Keratinocyte (primary cell): Measurements from ENCODE around the gene TOMM5. TPM values are rescaled to one million over a fixed set of nuclear protein-coding genes. Genes with fewer than 3 reads are reported as not detected.

ENCODE experiments used
- DNase-seq: peaks from one replicate; pipeline ENCODE4 v3.0.0-alpha.2; 2011; ENCODE audit warnings: low read depth, missing footprints, low spot score
- FAIRE-seq: peaks from 2 replicates; lab custom pipeline; 2011; peaks lifted over from hg19 to GRCh38; lab: Jason Lieb, UNC
- H2AFZ ChIP-seq: 2 replicates; pipeline ENCODE4 v1.6.0; 2012; ENCODE audit warnings: low read length, control low read depth, inconsistent platforms; ENCODE audit not compliant: control insufficient read depth
- H3K27ac ChIP-seq: 2 replicates; pipeline ENCODE4 v1.5.1; 2011; ENCODE audit warnings: low read length; ENCODE audit not compliant: control insufficient read depth, insufficient read depth
- H3K27me3 ChIP-seq: 3 replicates; pipeline ENCODE4 v1.6.0; 2011; ENCODE audit warnings: low read length; ENCODE audit not compliant: control insufficient read depth, insufficient read depth; ENCODE audit errors: extremely low read depth
- H3K36me3 ChIP-seq, 2 experiments: 2 replicates in 1 of 2; 3 replicates in 1 of 2; pipeline ENCODE4 v1.5.1; 2011; ENCODE audit warnings: low read length in 2 of 2, mild to moderate bottlenecking in 1 of 2; ENCODE audit not compliant: control insufficient read depth in 2 of 2, insufficient read depth in 2 of 2; ENCODE audit errors: extremely low read depth in 1 of 2
- H3K4me1 ChIP-seq: 3 replicates; pipeline ENCODE4 v1.5.1; 2011; ENCODE audit warnings: low read length; ENCODE audit not compliant: control insufficient read depth, insufficient read depth; ENCODE audit errors: extremely low read depth
- H3K4me2 ChIP-seq: 3 replicates; pipeline ENCODE4 v1.6.0; 2011; ENCODE audit warnings: low read depth, low read length; ENCODE audit not compliant: control insufficient read depth, insufficient read depth; ENCODE audit errors: extremely low read depth
- H3K4me3 ChIP-seq, 3 experiments: fragments of 200-600 bp in 1 of 3; sonication (generic) in 1 of 3; 2 replicates in 2 of 3; 3 replicates in 1 of 3; pipeline ENCODE4 v1.5.1; 2011 to 2016; ENCODE audit warnings: low read length in 3 of 3, mild to moderate bottlenecking in 3 of 3, control low read depth in 2 of 3, inconsistent platforms in 1 of 3, low read depth in 1 of 3, mixed read lengths in 1 of 3, mixed run types in 1 of 3, moderate library complexity in 1 of 3; ENCODE audit not compliant: control insufficient read depth in 2 of 3, insufficient read depth in 2 of 3; ENCODE audit errors: extremely low read depth in 1 of 3
- H3K79me2 ChIP-seq: 2 replicates; pipeline ENCODE4 v1.6.0; 2012; ENCODE audit warnings: low read length; ENCODE audit not compliant: control insufficient read depth, insufficient read depth
- H3K9ac ChIP-seq: 3 replicates; pipeline ENCODE4 v1.6.0; 2011; ENCODE audit warnings: low read length; ENCODE audit not compliant: control insufficient read depth, insufficient read depth; ENCODE audit errors: extremely low read depth
- H3K9me1 ChIP-seq: 3 replicates; pipeline ENCODE4 v1.6.0; 2011; ENCODE audit warnings: low read length; ENCODE audit not compliant: control insufficient read depth, insufficient read depth; ENCODE audit errors: extremely low read depth
- H3K9me3 ChIP-seq: 2 replicates; pipeline ENCODE4 v1.5.1; 2012; ENCODE audit warnings: low read depth, low read length; ENCODE audit not compliant: control insufficient read depth
- H4K20me1 ChIP-seq: 3 replicates; pipeline ENCODE4 v1.6.0; 2011; ENCODE audit warnings: low read length; ENCODE audit not compliant: control insufficient read depth, insufficient read depth; ENCODE audit errors: extremely low read depth
- EZH2 ChIP-seq: IDR thresholded peaks from one replicate; pipeline ENCODE4 v1.6.1; 2012; ENCODE audit warnings: inconsistent platforms, mild to moderate bottlenecking, low read length, moderate library complexity
- dilution Hi-C: fragments of 300-500 bp; cut with MboI; formaldehyde crosslinking; loops from one replicate; pipeline ENCODE4 v1.7.0; 2020; ENCODE audit warnings: low sequenced_read_pairs; ENCODE audit not compliant: extremely low pct_ligation_motif_present
- polyA plus RNA-seq, 5 experiments: library from polyadenylated mRNA; depleted of rRNA in 3 of 5; stranded (reverse) in 3 of 5; stranded (forward) in 1 of 5; unstranded in 1 of 5; fragments of >200 nt; gene quantifications; 1 replicate in 1 of 5; 2 replicates in 3 of 5; 3 replicates in 1 of 5; pipeline versions ENCODE4 v1.2.1 to v1.2.3, GENCODE V29; 2011 to 2012; ENCODE audit warnings: missing spikeins in 2 of 5, low read depth in 1 of 5, low replicate concordance in 1 of 5
- TF ChIP-seq, protein P1 (sequence below), 3 experiments: IDR thresholded peaks in 1 of 3; conservative IDR thresholded peaks in 1 of 3; optimal IDR thresholded peaks in 1 of 3; 2 replicates in 2 of 3; 3 replicates in 1 of 3; pipeline versions ENCODE3 to v1.5.1; 2011; ENCODE audit warnings: low read length in 3 of 3, mild to moderate bottlenecking in 3 of 3, moderate library complexity in 2 of 3, control low read depth in 1 of 3, inconsistent platforms in 1 of 3; ENCODE audit not compliant: insufficient read depth in 2 of 3; ENCODE audit errors: extremely low read depth in 1 of 3

TOMM5 gene
- polyA plus RNA-seq, 1 donor (not counting 4 experiments of a cell fraction or from before 2014, with no cell fraction given), result 232 TPM

- no peaks in the 10 kb centered on the region for H4K20me1 ChIP-seq
- no peaks in the 10 kb centered on the region for H3K27me3 ChIP-seq
- no peak overlapping the region for H3K27ac ChIP-seq
- dilution Hi-C loops, result loop anchor here (25.0 kb wide), 1 partner anchor 95 kb away; the partner anchor contains the start of gene POLR1E
- FAIRE-seq (peak; percentile 46), DNase-seq (no peak)
- TF ChIP-seq, protein P1, sequence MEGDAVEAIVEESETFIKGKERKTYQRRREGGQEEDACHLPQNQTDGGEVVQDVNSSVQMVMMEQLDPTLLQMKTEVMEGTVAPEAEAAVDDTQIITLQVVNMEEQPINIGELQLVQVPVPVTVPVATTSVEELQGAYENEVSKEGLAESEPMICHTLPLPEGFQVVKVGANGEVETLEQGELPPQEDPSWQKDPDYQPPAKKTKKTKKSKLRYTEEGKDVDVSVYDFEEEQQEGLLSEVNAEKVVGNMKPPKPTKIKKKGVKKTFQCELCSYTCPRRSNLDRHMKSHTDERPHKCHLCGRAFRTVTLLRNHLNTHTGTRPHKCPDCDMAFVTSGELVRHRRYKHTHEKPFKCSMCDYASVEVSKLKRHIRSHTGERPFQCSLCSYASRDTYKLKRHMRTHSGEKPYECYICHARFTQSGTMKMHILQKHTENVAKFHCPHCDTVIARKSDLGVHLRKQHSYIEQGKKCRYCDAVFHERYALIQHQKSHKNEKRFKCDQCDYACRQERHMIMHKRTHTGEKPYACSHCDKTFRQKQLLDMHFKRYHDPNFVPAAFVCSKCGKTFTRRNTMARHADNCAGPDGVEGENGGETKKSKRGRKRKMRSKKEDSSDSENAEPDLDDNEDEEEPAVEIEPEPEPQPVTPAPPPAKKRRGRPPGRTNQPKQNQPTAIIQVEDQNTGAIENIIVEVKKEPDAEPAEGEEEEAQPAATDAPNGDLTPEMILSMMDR (optimal IDR thresholded peaks at IDR 0.05 in 1 of 3, IDR thresholded peaks at IDR 0.05 in 1 of 3, conservative IDR thresholded peaks at IDR 0.05 in 1 of 3; ENCODE audit: extremely low read depth in 1 of 3, insufficient read depth in 2 of 3, low read length in 3 of 3), result peak in 2 of 3 experiments; percentile 55 to 66
- no peak for TF ChIP-seq EZH2
- no peak overlapping the region for H3K4me3 ChIP-seq
- peaks cover 34% of the 10 kb centered on the region for H3K79me2 ChIP-seq
- peaks cover 20 to 33% of the 10 kb centered on the region in 2 experiments for H3K36me3 ChIP-seq
- no peak overlapping the region for H3K9ac ChIP-seq
- no peak overlapping the region for H2AFZ ChIP-seq
- no peak overlapping the region for H3K4me2 ChIP-seq
- no peaks in the 10 kb centered on the region for H3K9me3 ChIP-seq
- H3K9me1 ChIP-seq, result no peaks in the 10 kb centered on the region
- no peaks in the 10 kb centered on the region for H3K4me1 ChIP-seq
Observed at GRCh38 chr9:37582548-37583157, 9.7 kb downstream of the TOMM5 start.

- Histone ChIP-seq H3K36me3 (peaks cover 3 to 8% of the 10 kb centered on the region in 2 experiments), H3K4me3 (peak within 1 kb of the TSS; percentile 79 to 81 (median 80)), H3K79me2 (no peaks in the 10 kb centered on the region), H3K9ac (peak within 1 kb of the TSS; percentile 75), H4K20me1 (no peaks in the 10 kb centered on the region), H3K9me3 (no peaks in the 10 kb centered on the region), H3K27ac (peak within 1 kb of the TSS; percentile 25), H3K4me1 (peaks cover 11% of the 10 kb centered on the region), H3K9me1 (no peaks in the 10 kb centered on the region), H2AFZ (peak within 1 kb of the TSS; percentile 89), H3K27me3 (no peaks in the 10 kb centered on the region), H3K4me2 (peak within 1 kb of the TSS; percentile 96)
- dilution Hi-C loops, result loop anchor here (25.0 kb wide), 1 partner anchor 89 kb away; the partner anchor contains the start of gene POLR1E
- TF ChIP-seq, protein P1 (optimal IDR thresholded peaks at IDR 0.05 in 1 of 3, IDR thresholded peaks at IDR 0.05 in 1 of 3, conservative IDR thresholded peaks at IDR 0.05 in 1 of 3; ENCODE audit: extremely low read depth in 1 of 3, insufficient read depth in 2 of 3, low read length in 3 of 3), result no peak
- no peak for TF ChIP-seq EZH2
- FAIRE-seq (no peak), DNase-seq (no peak)
Observed at GRCh38 chr9:37575921-37576721, 16.3 kb downstream of the TOMM5 start, which contains the start of gene FBXO10. TSS of gene FBXO10 (minus strand) at chr9:37576380. CDS start at chr9:37541768, 34,612 bp downstream.
